C4-2B (cell line): Measurements from ENCODE around the gene PPHLN1.
"Not testable (repeated sequence)": the region's sequence is repeated elsewhere in the genome, so short reads cannot be mapped to it uniquely, and the experiment has no call there.

ENCODE experiments used
- H3K27ac ChIP-seq: fragments of 450-650 bp; 2 replicates; pipeline ENCODE4 v1.5.1; 2017
- ZFX ChIP-seq: fragments of 450-650 bp; IDR thresholded peaks from 2 replicates; pipeline ENCODE4 v1.6.1; 2017
- TF ChIP-seq, protein P1 (sequence below): fragments of 450-650 bp; conservative IDR thresholded peaks from 2 replicates; pipeline ENCODE4 v1.5.1; 2017; ENCODE audit warnings: mild to moderate bottlenecking

The PPHLN1 gene

DNA sequence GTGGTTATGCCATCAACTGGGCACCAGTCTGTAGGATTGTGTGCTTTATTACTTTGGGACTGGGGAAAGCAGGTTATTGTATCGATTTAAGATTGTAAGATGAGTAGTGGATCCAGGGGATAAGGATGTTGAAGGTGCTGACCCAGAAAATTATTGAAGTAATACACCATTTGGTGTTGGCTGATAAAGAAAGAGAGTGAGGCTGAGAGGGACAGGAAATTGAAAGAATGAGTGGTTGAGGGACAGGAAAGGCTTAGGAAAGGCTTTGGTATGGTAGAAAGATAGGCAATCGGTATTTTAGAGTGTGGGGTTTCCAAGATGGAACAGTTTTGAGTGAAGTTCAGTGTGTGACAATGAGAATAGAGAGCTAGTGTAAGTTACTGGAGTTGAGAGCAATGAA lies 12.3 kb downstream of the PPHLN1 start:
- TF ChIP-seq, protein P1, sequence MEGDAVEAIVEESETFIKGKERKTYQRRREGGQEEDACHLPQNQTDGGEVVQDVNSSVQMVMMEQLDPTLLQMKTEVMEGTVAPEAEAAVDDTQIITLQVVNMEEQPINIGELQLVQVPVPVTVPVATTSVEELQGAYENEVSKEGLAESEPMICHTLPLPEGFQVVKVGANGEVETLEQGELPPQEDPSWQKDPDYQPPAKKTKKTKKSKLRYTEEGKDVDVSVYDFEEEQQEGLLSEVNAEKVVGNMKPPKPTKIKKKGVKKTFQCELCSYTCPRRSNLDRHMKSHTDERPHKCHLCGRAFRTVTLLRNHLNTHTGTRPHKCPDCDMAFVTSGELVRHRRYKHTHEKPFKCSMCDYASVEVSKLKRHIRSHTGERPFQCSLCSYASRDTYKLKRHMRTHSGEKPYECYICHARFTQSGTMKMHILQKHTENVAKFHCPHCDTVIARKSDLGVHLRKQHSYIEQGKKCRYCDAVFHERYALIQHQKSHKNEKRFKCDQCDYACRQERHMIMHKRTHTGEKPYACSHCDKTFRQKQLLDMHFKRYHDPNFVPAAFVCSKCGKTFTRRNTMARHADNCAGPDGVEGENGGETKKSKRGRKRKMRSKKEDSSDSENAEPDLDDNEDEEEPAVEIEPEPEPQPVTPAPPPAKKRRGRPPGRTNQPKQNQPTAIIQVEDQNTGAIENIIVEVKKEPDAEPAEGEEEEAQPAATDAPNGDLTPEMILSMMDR, result no peak
- no peak for TF ChIP-seq ZFX
- H3K27ac ChIP-seq, result no peak overlapping the region

DNA sequence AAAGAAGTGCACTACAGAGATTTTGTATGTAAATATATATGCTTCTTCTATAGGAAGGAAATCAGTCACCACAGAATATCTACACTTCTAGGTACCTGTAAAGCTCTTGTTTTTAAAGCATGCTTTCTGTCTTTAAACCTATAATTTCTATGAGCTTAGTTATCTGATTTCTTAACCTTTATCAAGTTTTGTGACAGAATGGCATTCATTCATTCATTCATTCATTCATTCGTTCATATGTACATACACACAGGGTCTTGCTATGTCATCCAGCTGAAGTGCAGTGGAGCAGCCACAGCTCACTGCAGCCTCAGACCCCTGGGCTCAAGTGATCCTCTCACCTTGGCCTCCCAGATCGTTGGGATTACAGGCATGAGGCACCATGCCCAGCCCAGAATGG lies 16.1 kb downstream of the PPHLN1 start:
- TF ChIP-seq, protein P1, result no peak
- no peak for TF ChIP-seq ZFX
- no peak overlapping the region for H3K27ac ChIP-seq

DNA sequence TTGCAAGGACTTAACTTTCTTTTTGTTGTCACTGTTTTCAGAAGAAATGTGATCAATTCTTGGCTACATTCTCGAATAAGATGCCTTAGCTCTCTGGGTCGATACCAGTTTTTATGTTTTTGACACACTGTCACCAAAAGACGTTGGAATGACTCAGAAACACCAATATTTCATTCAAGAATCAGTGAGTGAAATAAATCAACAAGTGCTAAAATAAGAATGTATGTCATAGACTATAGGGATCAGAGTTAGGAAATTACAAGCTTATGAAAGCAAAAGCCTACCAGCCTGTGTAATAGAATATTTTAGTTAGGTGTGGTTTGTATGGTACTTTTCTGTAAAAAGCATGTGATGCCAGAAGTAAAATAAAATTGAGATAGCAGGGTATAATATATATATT lies 17.8 kb downstream of the PPHLN1 start:
- TF ChIP-seq ZFX, result no peak
- TF ChIP-seq, protein P1, result no peak
- no peak overlapping the region for H3K27ac ChIP-seq

DNA sequence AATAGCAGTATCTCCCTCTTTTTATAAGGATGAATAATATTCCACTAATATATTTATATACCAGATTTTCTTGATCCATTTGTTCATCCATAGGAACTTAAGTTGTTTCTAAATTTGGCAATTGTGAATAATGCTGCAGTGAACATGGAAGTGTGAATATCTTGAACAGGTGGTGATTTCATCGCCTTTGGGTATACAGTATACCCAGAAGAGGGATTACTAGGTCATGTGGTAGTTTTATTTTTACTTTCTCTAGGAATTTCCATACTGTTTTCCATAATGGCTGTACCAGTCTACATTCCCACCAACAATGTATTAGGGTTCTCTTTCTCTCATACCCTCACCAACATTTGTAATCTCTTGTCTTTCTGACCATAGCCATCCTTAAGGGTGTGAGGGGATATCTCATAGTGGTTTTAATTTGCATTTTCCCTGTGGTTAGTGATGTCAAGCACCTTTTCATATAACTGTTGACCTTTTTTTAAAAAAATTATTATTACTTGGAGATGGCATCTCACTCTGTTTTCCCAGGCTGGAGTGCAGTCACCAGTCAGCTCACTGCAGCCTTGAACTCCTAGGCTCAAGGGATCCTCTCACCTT lies 20.5 kb downstream of the PPHLN1 start:
- H3K27ac ChIP-seq, result no peak overlapping the region
- no peak for TF ChIP-seq ZFX
- TF ChIP-seq, protein P1, result no peak

DNA sequence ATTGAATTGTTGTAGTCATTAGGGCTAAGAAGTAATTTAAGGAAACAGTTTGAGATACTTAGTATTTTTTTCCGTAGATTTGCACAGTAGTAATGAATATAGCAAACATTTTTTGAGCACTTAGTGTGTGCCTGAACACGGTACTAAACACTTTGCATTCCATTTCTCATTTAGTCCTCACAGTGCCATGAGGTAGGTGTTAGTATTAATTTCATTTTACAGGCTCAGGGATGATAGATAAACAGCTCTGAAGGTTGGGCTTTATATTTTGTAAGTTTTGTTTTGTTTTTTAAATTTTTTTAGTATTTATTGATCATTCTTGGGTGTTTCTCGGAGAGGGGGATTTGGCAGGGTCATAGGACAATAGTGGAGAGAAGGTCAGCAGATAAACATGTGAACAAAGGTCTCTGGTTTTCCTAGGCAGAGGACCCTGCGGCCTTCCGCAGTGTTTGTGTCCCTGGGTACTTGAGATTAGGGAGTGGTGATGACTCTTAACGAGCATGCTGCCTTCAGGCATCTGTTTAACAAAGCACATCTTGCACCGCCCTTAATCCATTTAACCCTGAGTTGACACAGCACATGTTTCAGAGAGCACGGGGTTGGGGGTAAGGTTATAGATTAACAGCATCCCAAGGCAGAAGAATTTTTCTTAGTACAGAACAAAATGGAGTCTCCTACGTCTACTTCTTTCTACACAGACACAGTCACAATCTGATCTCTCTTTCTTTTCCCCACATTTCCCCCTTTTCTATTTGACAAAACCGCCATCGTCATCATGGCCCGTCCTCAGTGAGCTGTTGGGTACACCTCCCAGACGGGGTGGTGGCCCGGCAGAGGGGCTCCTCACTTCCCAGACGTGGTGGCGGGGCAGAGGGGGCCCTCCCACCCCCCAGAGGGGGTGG lies 23.4 kb downstream of the PPHLN1 start:
- not testable (repeated sequence) for H3K27ac ChIP-seq

DNA sequence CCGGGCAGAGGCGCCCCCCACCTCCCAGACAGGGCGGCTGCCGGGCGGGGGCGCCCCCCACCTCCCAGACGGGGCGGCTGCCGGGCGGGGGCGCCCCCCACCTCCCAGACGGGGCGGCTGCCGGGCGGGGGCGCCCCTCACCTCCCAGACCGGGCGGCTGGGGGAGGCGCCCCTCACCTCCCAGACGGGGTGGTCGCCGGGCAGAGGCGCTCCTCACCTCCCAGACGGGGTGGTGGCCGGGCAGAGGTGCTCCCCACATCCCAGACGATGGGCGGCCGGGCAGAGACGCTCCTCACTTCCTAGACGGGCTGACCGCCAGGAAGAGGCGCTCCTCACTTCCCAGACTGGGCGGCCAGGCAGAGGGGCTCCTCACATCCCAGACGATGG lies 24.0 kb downstream of the PPHLN1 start:
- not testable (repeated sequence) for H3K27ac ChIP-seq

DNA sequence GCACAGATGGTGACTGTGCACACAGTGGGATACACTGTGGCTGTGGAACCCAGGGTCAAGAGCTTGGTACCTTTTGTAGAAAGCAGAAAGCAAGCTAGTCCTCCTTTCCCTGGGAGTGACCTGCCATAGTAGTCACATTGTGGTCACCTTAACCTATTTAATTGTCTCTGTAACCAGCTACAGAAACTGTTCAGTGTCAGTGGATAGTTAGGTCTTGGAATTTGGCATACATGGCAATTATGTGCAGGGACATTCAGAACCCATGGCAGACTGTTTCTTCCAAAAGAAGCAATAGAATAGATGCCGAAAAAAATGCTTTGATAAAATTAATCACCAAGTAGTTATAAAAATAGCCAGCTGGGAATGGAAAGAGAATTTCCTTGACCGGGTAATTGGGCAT lies 30.4 kb downstream of the PPHLN1 start:
- TF ChIP-seq ZFX, result no peak
- TF ChIP-seq, protein P1, result no peak
- H3K27ac ChIP-seq, result no peak overlapping the region

DNA sequence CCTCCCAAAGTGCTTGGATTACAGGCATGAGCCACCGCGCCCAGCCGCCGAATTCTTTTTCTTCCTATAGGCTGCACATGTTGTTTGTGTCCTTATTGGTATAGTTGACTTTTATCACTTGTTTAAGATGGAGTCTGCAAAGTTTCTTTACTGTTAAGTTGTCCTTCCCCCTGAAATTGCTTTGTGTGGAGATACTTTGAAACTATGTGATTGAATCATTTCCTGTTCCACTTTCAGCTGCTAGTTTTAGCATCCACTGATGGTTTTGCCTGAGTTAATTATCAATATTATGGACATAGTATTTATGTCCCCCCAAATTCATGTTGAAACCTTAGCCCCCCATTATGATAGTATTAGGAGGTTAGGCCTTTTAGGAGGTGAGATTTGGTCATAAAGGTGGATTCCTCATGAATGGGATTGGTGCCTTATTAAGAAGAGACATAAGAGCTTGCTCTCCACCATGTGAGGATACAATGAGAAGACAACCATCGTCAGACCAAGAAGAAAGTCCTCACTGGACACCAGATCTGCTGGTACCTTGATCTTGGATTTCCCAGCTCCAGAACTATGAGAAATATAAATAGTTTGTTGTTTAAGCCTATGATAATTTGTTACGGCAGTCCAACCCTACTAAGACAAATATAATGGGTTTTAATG lies 34.9 kb downstream of the PPHLN1 start:
- H3K27ac ChIP-seq, result no peak overlapping the region
- TF ChIP-seq, protein P1, result no peak
- TF ChIP-seq ZFX, result no peak
